Panc1 (cell line): ENCODE data around the gene FAM222B.

ENCODE experiments used
- CTCF ChIP-seq: fragments of 450-650 bp; IDR thresholded peaks from 2 replicates; pipeline ENCODE4 v1.5.1; 2017; ENCODE audit warnings: mild to moderate bottlenecking
- POLR2AphosphoS5 ChIP-seq: IDR thresholded peaks from 2 replicates; pipeline ENCODE4 v1.6.1; 2012; ENCODE audit warnings: mild to moderate bottlenecking, low read depth, low read length, moderate library complexity

- TF ChIP-seq CTCF (no peak), POLR2AphosphoS5 (no peak)
Measured at GRCh38 chr17:28719021-28719433, 123.6 kb downstream of the FAM222B start.
